Caco-2 (cell line): Measurements from ENCODE around the gene MED13L. TPM values are rescaled to one million over a fixed set of nuclear protein-coding genes. Genes with fewer than 3 reads are reported as not detected.

Experiments used
- BruUV-seq: library from RNA; stranded (reverse); fragments of 400-500 nt; replicated peaks from 2 replicates; lab custom pipeline; 2021; lab: Mats Ljungman, UMichigan
- CTCF ChIA-PET: fragments of 300-600 bp; sonication (Branson Sonifier 250); formaldehyde crosslinking; loops from one replicate; lab custom pipeline; 2022; ENCODE audit warnings: antibody characterized with exemption; lab: Charles Lee
- POLR2A ChIA-PET: fragments of 300-600 bp; sonication (Branson Sonifier 250); formaldehyde crosslinking; loops from one replicate; lab custom pipeline; 2022; ENCODE audit warnings: antibody characterized with exemption; lab: Charles Lee
- DNase-seq, 2 experiments: peaks; one replicate each; pipeline versions ENCODE4 v3.0.0 to v3.0.0-alpha.2; 2020 to 2022
- H3K27me3 ChIP-seq: replicated peaks from 2 replicates; pipeline ENCODE4 v1.6.0; 2011; ENCODE audit warnings: low read length; ENCODE audit not compliant: control insufficient read depth, insufficient read depth
- H3K36me3 ChIP-seq: 2 replicates; pipeline ENCODE4 v1.5.1; 2011; ENCODE audit warnings: low read length; ENCODE audit not compliant: control insufficient read depth, insufficient read depth
- H3K4me1 ChIP-seq: fragments of 250-450 bp; sonication (Bioruptor Pico); 2 replicates; pipeline ENCODE4 v1.5.1; 2020; ENCODE audit warnings: mild to moderate bottlenecking
- H3K4me3 ChIP-seq: 2 replicates; pipeline ENCODE4 v1.5.1; 2011; ENCODE audit warnings: low read depth, mild to moderate bottlenecking, control low read depth, low read length
- H3K9me3 ChIP-seq: fragments of 250-450 bp; sonication (Bioruptor Pico); 2 replicates; pipeline ENCODE4 v1.5.1; 2020; ENCODE audit warnings: mild to moderate bottlenecking, moderate library complexity
- H3K27ac Mint-ChIP-seq: one replicate; pipeline ENCODE4 v1.8.0; 2022; ENCODE audit warnings: mixed read lengths; ENCODE audit not compliant: unreplicated experiment
- H3K27me3 Mint-ChIP-seq: one replicate; pipeline ENCODE4 v1.8.0; 2022; ENCODE audit warnings: mixed read lengths; ENCODE audit not compliant: insufficient read depth, unreplicated experiment
- H3K36me3 Mint-ChIP-seq: one replicate; pipeline ENCODE4 v1.8.0; 2022; ENCODE audit warnings: mild to moderate bottlenecking, mixed read lengths; ENCODE audit not compliant: insufficient read depth, unreplicated experiment
- H3K4me1 Mint-ChIP-seq: one replicate; pipeline ENCODE4 v1.8.0; 2022; ENCODE audit warnings: low read depth, mixed read lengths; ENCODE audit not compliant: unreplicated experiment
- H3K4me3 Mint-ChIP-seq: one replicate; pipeline ENCODE4 v1.8.0; 2022; ENCODE audit warnings: mild to moderate bottlenecking, moderate library complexity, mixed read lengths; ENCODE audit not compliant: unreplicated experiment
- H3K9me3 Mint-ChIP-seq: one replicate; pipeline ENCODE4 v1.8.0; 2022; ENCODE audit warnings: mixed read lengths; ENCODE audit not compliant: unreplicated experiment
- intact Hi-C: fragments of 100-400 bp; cut with micrococcal nuclease; formaldehyde crosslinking; loops from one replicate; pipeline ENCODE4 v1.10.0; 2022; ENCODE audit not compliant: unreplicated experiment
- total RNA-seq: library from RNA; stranded (reverse); gene quantifications from 2 replicates; pipeline ENCODE4 v1.2.3, GENCODE V29; 2022
- TF ChIP-seq, protein P1 (sequence below), 2 experiments: fragments of 200-600 bp in 1 of 2; IDR thresholded peaks; 1 replicate in 1 of 2; 2 replicates in 1 of 2; pipeline versions ENCODE4 v1.5.1 to v1.8.0; 2011 to 2022; ENCODE audit warnings: antibody characterized with exemption in 1 of 2, control low read depth in 1 of 2, inconsistent platforms in 1 of 2, low read depth in 1 of 2, low read length in 1 of 2, mild to moderate bottlenecking in 1 of 2, moderate library complexity in 1 of 2; ENCODE audit not compliant: insufficient read depth in 1 of 2, severe bottlenecking in 1 of 2, unreplicated experiment in 1 of 2

The MED13L gene
- total RNA-seq, 1 experiment from 2014 or later, result 160 TPM

- Mint-ChIP-seq H3K36me3 (peaks cover 6% of the 10 kb centered on the region), H3K4me3 (no peak overlapping the region), H3K4me1 (peaks cover 41% of the 10 kb centered on the region), H3K27ac (no peak overlapping the region), H3K9me3 (no peaks in the 10 kb centered on the region), H3K27me3 (no peaks in the 10 kb centered on the region)
- no TSS peak for BruUV-seq
- Histone ChIP-seq H3K36me3 (no peaks in the 10 kb centered on the region), H3K27me3 (no peaks in the 10 kb centered on the region), H3K4me1 (peaks cover 21% of the 10 kb centered on the region; the same call in 1 of the 2 replicates), H3K4me3 (no peak overlapping the region), H3K9me3 (no peaks in the 10 kb centered on the region)
- DNase-seq, result no peak
- CTCF ChIA-PET, result no interaction called here
- intact Hi-C loops, result no loop called here
- POLR2A ChIA-PET, result no interaction called here
- TF ChIP-seq, protein P1, sequence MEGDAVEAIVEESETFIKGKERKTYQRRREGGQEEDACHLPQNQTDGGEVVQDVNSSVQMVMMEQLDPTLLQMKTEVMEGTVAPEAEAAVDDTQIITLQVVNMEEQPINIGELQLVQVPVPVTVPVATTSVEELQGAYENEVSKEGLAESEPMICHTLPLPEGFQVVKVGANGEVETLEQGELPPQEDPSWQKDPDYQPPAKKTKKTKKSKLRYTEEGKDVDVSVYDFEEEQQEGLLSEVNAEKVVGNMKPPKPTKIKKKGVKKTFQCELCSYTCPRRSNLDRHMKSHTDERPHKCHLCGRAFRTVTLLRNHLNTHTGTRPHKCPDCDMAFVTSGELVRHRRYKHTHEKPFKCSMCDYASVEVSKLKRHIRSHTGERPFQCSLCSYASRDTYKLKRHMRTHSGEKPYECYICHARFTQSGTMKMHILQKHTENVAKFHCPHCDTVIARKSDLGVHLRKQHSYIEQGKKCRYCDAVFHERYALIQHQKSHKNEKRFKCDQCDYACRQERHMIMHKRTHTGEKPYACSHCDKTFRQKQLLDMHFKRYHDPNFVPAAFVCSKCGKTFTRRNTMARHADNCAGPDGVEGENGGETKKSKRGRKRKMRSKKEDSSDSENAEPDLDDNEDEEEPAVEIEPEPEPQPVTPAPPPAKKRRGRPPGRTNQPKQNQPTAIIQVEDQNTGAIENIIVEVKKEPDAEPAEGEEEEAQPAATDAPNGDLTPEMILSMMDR (IDR thresholded peaks at IDR 0.05; ENCODE audit: insufficient read depth in 1 of 2, low read depth in 1 of 2, low read length in 1 of 2, severe bottlenecking in 1 of 2, unreplicated experiment in 1 of 2), result no peak
Measured at GRCh38 chr12:116156614-116157013, 120.9 kb downstream of the MED13L start.

- Mint-ChIP-seq H3K9me3 (no peaks in the 10 kb centered on the region), H3K4me1 (peaks cover 34% of the 10 kb centered on the region), H3K36me3 (peaks cover 6% of the 10 kb centered on the region), H3K27ac (no peak overlapping the region), H3K4me3 (no peak overlapping the region), H3K27me3 (no peaks in the 10 kb centered on the region)
- POLR2A ChIA-PET, result no interaction called here
- DNase-seq, result no peak
- Histone ChIP-seq H3K27me3 (no peaks in the 10 kb centered on the region), H3K36me3 (no peaks in the 10 kb centered on the region), H3K4me3 (no peak overlapping the region), H3K4me1 (peaks cover 17% of the 10 kb centered on the region; the same call in 1 of the 2 replicates), H3K9me3 (no peaks in the 10 kb centered on the region)
- CTCF ChIA-PET, result no interaction called here
- BruUV-seq, result no TSS peak
- TF ChIP-seq, protein P1 (IDR thresholded peaks at IDR 0.05; ENCODE audit: insufficient read depth in 1 of 2, low read depth in 1 of 2, low read length in 1 of 2, severe bottlenecking in 1 of 2, unreplicated experiment in 1 of 2), result no peak
- intact Hi-C loops, result no loop called here
Measured at GRCh38 chr12:116155383-116155782, 122.1 kb downstream of the MED13L start.

- Mint-ChIP-seq H3K36me3 (peaks cover 6% of the 10 kb centered on the region), H3K27ac (no peak overlapping the region), H3K4me1 (peaks cover 34% of the 10 kb centered on the region), H3K4me3 (no peak overlapping the region), H3K27me3 (no peaks in the 10 kb centered on the region), H3K9me3 (no peaks in the 10 kb centered on the region)
- no peak for DNase-seq
- Histone ChIP-seq H3K4me3 (no peak overlapping the region), H3K27me3 (no peaks in the 10 kb centered on the region), H3K36me3 (no peaks in the 10 kb centered on the region), H3K9me3 (no peaks in the 10 kb centered on the region), H3K4me1 (peaks cover 17% of the 10 kb centered on the region; the same call in 1 of the 2 replicates)
- POLR2A ChIA-PET, result no interaction called here
- intact Hi-C loops, result no loop called here
- CTCF ChIA-PET, result no interaction called here
- BruUV-seq, result no TSS peak
- TF ChIP-seq, protein P1 (IDR thresholded peaks at IDR 0.05; ENCODE audit: insufficient read depth in 1 of 2, low read depth in 1 of 2, low read length in 1 of 2, severe bottlenecking in 1 of 2, unreplicated experiment in 1 of 2), result no peak
Measured at GRCh38 chr12:116153983-116154382, 123.5 kb downstream of the MED13L start.
